CD4-positive, alpha-beta memory T cell (primary cell): ENCODE measurements around the gene HRCT1. TPM values are rescaled to one million over a fixed set of nuclear protein-coding genes. Genes with fewer than 3 reads are reported as not detected.
A peak's percentile ranks its signal among the peaks of the same experiment; 100 is the strongest.
"Not testable (repeated sequence)": the region's sequence is repeated elsewhere in the genome, so short reads cannot be mapped to it uniquely, and the experiment has no call there.

Experiments
- CTCF ChIA-PET: fragments of 350-600 bp; sonication (Branson Sonifier 250); formaldehyde crosslinking; loops from one replicate; lab custom pipeline; 2021; ENCODE audit warnings: inconsistent platforms; ENCODE audit not compliant: partially characterized antibody; lab: Charles Lee
- POLR2A ChIA-PET: fragments of 350-600 bp; sonication (Branson Sonifier 250); formaldehyde crosslinking; loops from one replicate; lab custom pipeline; 2021; ENCODE audit not compliant: partially characterized antibody; lab: Charles Lee
- DNase-seq, 5 donors: peaks; one replicate each; pipeline versions ENCODE4 v3.0.0 to v3.0.0-alpha.2; 2020 to 2022; ENCODE audit warnings: mixed read lengths in 1 of 5
- H3K27ac ChIP-seq: one replicate; pipeline ENCODE4 v1.7.0; 2013; ENCODE audit warnings: low read depth, low read length
- H3K27me3 ChIP-seq: 2 replicates; pipeline ENCODE4 v1.7.0; 2013; ENCODE audit warnings: mild to moderate bottlenecking, low read length, moderate library complexity; ENCODE audit not compliant: insufficient read depth
- H3K36me3 ChIP-seq: 2 replicates; pipeline ENCODE4 v1.7.0; 2013; ENCODE audit warnings: mild to moderate bottlenecking, low read length, moderate library complexity; ENCODE audit not compliant: insufficient read depth
- H3K4me1 ChIP-seq: 2 replicates; pipeline ENCODE4 v1.7.0; 2013; ENCODE audit warnings: mild to moderate bottlenecking, low read length, moderate library complexity; ENCODE audit not compliant: insufficient read depth
- H3K4me3 ChIP-seq, 2 donors: one replicate each; pipeline ENCODE4 v1.7.0; 2013; ENCODE audit warnings: low read length in 2 of 2, mild to moderate bottlenecking in 1 of 2
- H3K9me3 ChIP-seq, 2 donors: one replicate each; pipeline ENCODE4 v1.7.0; 2013; ENCODE audit warnings: low read length in 2 of 2, control low read depth in 1 of 2; ENCODE audit not compliant: control insufficient read depth in 1 of 2
- H3K27ac Mint-ChIP-seq, 7 donors: one replicate each; pipeline ENCODE4 v1.8.0; 2020 to 2021; ENCODE audit warnings: mixed read lengths in 7 of 7, mild to moderate bottlenecking in 6 of 7, inconsistent platforms in 3 of 7, moderate library complexity in 3 of 7
- H3K27me3 Mint-ChIP-seq, 2 donors: one replicate each; pipeline ENCODE4 v1.8.0; 2020 to 2021; ENCODE audit warnings: mixed read lengths in 2 of 2
- H3K36me3 Mint-ChIP-seq, 2 donors: one replicate each; pipeline ENCODE4 v1.8.0; 2020 to 2021; ENCODE audit warnings: mixed read lengths in 2 of 2, inconsistent platforms in 1 of 2, mild to moderate bottlenecking in 1 of 2
- H3K4me1 Mint-ChIP-seq, 4 donors: one replicate each; pipeline ENCODE4 v1.8.0; 2020 to 2021; ENCODE audit warnings: mixed read lengths in 4 of 4, mild to moderate bottlenecking in 1 of 4
- H3K4me3 Mint-ChIP-seq, 8 donors: one replicate each; pipeline ENCODE4 v1.8.0; 2020 to 2021; ENCODE audit warnings: mixed read lengths in 8 of 8, mild to moderate bottlenecking in 7 of 8, moderate library complexity in 6 of 8, inconsistent platforms in 3 of 8
- H3K9me3 Mint-ChIP-seq, 8 donors: one replicate each; pipeline ENCODE4 v1.8.0; 2020 to 2021; ENCODE audit warnings: mixed read lengths in 8 of 8, mild to moderate bottlenecking in 5 of 8, inconsistent platforms in 3 of 8, moderate library complexity in 1 of 8
- intact Hi-C: fragments of 100-400 bp; cut with micrococcal nuclease; formaldehyde crosslinking; loops from one replicate; pipeline ENCODE4 v1.15.1; 2023
- polyA plus RNA-seq, 2 donors: library from polyadenylated mRNA; unstranded; fragments of 300-500 nt; fragmentation: Illumina TruSeq; gene quantifications; one replicate each; pipeline ENCODE4 v1.2.3, GENCODE V29; 2021
- total RNA-seq, 2 experiments: library from RNA; stranded (reverse); gene quantifications; one replicate each; pipeline ENCODE4 v1.2.3, GENCODE V29; 2021

HRCT1 gene
- total and polyA plus RNA-seq, 4 experiments from 2014 or later, result not detected

- Mint-ChIP-seq H3K27ac (peak overlapping the region; percentile 78 to 97 (median 96)), H3K9me3 (peaks cover 0 to 2% (median 0%) of the 10 kb centered on the region in 8 donors), H3K4me3 (peak overlapping the region in 6 of 8 donors; percentile 65 to 88 (median 76)), H3K4me1 (peaks cover 44 to 70% (median 60%) of the 10 kb centered on the region in 4 donors), H3K27me3 (no peaks in the 10 kb centered on the region), H3K36me3 (no peaks in the 10 kb centered on the region)
- CTCF ChIA-PET, result interaction anchor here (1.3 to 17.5 kb wide), 8 partner anchors 8 to 213 kb away, joined by 3 to 379 read pairs (median 8); no protein-coding TSS in a partner anchor
- no peaks in the 10 kb centered on the region for H3K9me3 ChIP-seq
- H3K4me1 ChIP-seq, result peaks cover 77% of the 10 kb centered on the region
- H3K27ac ChIP-seq, result peak overlapping the region; percentile 30
- no peaks in the 10 kb centered on the region for H3K36me3 ChIP-seq
- no peak for DNase-seq
- peak overlapping the region in 1 of 2 donors; percentile 20 for H3K4me3 ChIP-seq
- intact Hi-C loops, result loop anchor here (2.0 kb wide), 1 partner anchor 35 kb away; no protein-coding TSS in a partner anchor
- no peaks in the 10 kb centered on the region for H3K27me3 ChIP-seq
- POLR2A ChIA-PET, result interaction anchor here (0.9 to 2.3 kb wide), 4 partner anchors 12 to 128 kb away, joined by 3 to 11 read pairs (median 6); partner anchors contain the start of gene SPAG8
Observed at GRCh38 chr9:35909687-35910612, 3.9 kb downstream of the HRCT1 start.

GRCh38 chr9:35910613-35911359 is 4.8 kb downstream of the HRCT1 start:
- peak overlapping the region in 1 of 2 donors; percentile 20 for H3K4me3 ChIP-seq
- peaks cover 41 to 64% (median 55%) of the 10 kb centered on the region in 4 donors for H3K4me1 Mint-ChIP-seq

DNA sequence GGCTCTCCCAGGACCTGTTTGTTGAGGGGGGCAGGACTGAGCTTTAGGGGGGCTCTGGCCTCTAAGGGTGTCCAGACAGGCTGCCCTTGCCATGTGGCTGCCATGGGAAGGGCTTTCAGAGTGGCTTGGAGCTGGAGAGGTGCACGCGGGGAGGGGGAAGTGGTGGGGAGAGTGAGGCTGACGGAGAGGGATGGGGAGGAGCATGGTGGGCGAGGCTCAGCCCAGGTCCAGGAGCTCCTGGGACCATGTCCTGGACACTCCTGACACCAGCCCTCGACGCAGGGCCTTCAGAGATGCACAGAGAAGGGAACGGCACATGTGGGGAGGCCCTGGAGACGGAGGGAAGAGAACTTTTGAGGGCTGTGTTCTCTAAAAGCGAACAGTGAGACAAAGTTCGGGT is 5.7 kb downstream of the HRCT1 start:
- no peak for DNase-seq
- Histone ChIP-seq H3K27ac (no peak overlapping the region), H3K4me3 (peak overlapping the region in 1 of 2 donors; percentile 15), H3K4me1 (peaks cover 64% of the 10 kb centered on the region), H3K36me3 (no peaks in the 10 kb centered on the region), H3K27me3 (no peaks in the 10 kb centered on the region), H3K9me3 (no peaks in the 10 kb centered on the region)
- Mint-ChIP-seq H3K27me3 (no peaks in the 10 kb centered on the region), H3K4me1 (peaks cover 40 to 63% (median 52%) of the 10 kb centered on the region in 4 donors), H3K4me3 (peak overlapping the region in 6 of 8 donors; percentile 4 to 88 (median 66)), H3K9me3 (no peaks in the 10 kb centered on the region), H3K27ac (peak overlapping the region; percentile 11 to 97 (median 78)), H3K36me3 (no peaks in the 10 kb centered on the region)
- CTCF ChIA-PET, result interaction anchor here (0.7 to 17.5 kb wide), 10 partner anchors 9 to 53 kb away, joined by 3 to 379 read pairs (median 6); no protein-coding TSS in a partner anchor
- intact Hi-C loops, result loop anchor here (1.0 to 2.0 kb wide), 2 partner anchors 8 to 33 kb away; no protein-coding TSS in a partner anchor
- POLR2A ChIA-PET, result interaction anchor here (1.0 to 2.3 kb wide), 8 partner anchors 10 to 279 kb away, joined by 3 to 11 read pairs (median 4); partner anchors contain the start of genes CLTA, CREB3 and TLN1

More at GRCh38 chr9:35910613-35911359, 4.8 kb downstream of the HRCT1 start:
- Mint-ChIP-seq H3K27ac (peak overlapping the region; percentile 78 to 97 (median 96)), H3K27me3 (no peaks in the 10 kb centered on the region), H3K36me3 (no peaks in the 10 kb centered on the region), H3K9me3 (peaks cover 0 to 2% (median 0%) of the 10 kb centered on the region in 8 donors), H3K4me3 (peak overlapping the region; percentile 7 to 88 (median 76))
- H3K9me3 ChIP-seq, result no peaks in the 10 kb centered on the region
- ChIA-PET POLR2A (interaction anchor here (0.9 to 2.3 kb wide), 8 partner anchors 11 to 280 kb away, joined by 3 to 11 read pairs (median 3); partner anchors contain the start of genes CLTA, CREB3, SPAG8 and TLN1), CTCF (interaction anchor here (0.7 to 17.5 kb wide), 11 partner anchors 9 to 214 kb away, joined by 3 to 379 read pairs (median 5); no protein-coding TSS in a partner anchor)
- no peaks in the 10 kb centered on the region for H3K27me3 ChIP-seq
- H3K4me1 ChIP-seq, result peaks cover 68% of the 10 kb centered on the region
- intact Hi-C loops, result loop anchor here (1.0 to 2.0 kb wide), 2 partner anchors 7 to 34 kb away; no protein-coding TSS in a partner anchor
- peak overlapping the region; percentile 30 for H3K27ac ChIP-seq
- peak; percentile 56 to 77 (median 69) for DNase-seq
- H3K36me3 ChIP-seq, result no peaks in the 10 kb centered on the region

DNA sequence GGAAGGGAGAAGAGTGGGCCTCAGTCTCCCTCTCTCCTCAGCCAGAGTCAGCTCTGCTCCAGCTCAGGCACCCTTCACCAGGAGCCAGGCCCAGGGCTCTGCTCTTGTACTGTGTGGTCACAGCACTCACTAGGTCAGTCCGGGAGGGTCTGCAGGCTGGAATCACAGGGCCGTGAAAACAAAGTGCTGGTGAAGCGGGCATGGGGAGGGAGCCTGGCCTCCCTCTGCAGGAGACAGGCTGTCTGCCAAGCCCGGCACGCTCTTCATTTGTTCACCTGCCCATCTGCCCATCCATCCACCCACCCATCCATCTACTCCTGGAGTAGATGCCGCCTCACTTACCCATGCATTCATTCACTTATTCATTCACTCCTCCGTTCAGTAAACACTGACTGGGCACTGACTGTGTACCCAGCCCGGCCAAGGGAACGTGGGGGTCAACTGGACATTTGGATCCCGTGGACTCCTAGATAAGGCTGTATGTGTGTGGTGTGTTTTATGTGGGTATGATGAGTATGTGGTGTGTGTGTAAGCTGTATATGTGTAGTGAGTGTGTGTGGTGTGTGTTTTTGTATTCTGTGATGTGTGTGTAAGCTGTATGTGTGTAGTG is 6.9 kb downstream of the HRCT1 start:
- H3K9me3 ChIP-seq, result no peaks in the 10 kb centered on the region
- ChIA-PET POLR2A (interaction anchor here (1.4 to 3.1 kb wide), 2 partner anchors 27 to 33 kb away, joined by 5 to 9 read pairs; no protein-coding TSS in a partner anchor), CTCF (interaction anchor here (0.9 to 17.5 kb wide), 4 partner anchors 11 to 216 kb away, joined by 3 to 379 read pairs (median 14); no protein-coding TSS in a partner anchor)
- no peaks in the 10 kb centered on the region for H3K27me3 Mint-ChIP-seq
- no peaks in the 10 kb centered on the region for H3K36me3 Mint-ChIP-seq
- peak overlapping the region in 2 of 7 donors; percentile 79 to 88 for H3K27ac Mint-ChIP-seq
- intact Hi-C loops, result no loop called here
- peak overlapping the region in 1 of 8 donors; percentile 23 for H3K4me3 Mint-ChIP-seq
- H3K4me1 Mint-ChIP-seq, result peaks cover 37 to 53% (median 43%) of the 10 kb centered on the region in 4 donors
- peaks cover 52% of the 10 kb centered on the region for H3K4me1 ChIP-seq
- DNase-seq, result no peak
- no peaks in the 10 kb centered on the region for H3K9me3 Mint-ChIP-seq
- H3K36me3 ChIP-seq, result no peaks in the 10 kb centered on the region
- no peaks in the 10 kb centered on the region for H3K27me3 ChIP-seq
- H3K27ac ChIP-seq, result no peak overlapping the region
- H3K4me3 ChIP-seq, result no peak overlapping the region

- H3K9me3 ChIP-seq, H3K4me3 Mint-ChIP-seq, H3K27me3 Mint-ChIP-seq, H3K36me3 ChIP-seq, H3K4me3 ChIP-seq, intact Hi-C loops, H3K9me3 Mint-ChIP-seq, H3K36me3 Mint-ChIP-seq, H3K27ac ChIP-seq, DNase-seq, H3K27ac Mint-ChIP-seq, H3K27me3 ChIP-seq: not testable (repeated sequence)
- CTCF ChIA-PET, result interaction anchor here (0.9 to 17.5 kb wide), 5 partner anchors 10 to 217 kb away, joined by 3 to 379 read pairs (median 9); no protein-coding TSS in a partner anchor
- peaks cover 47% of the 10 kb centered on the region for H3K4me1 ChIP-seq
- peaks cover 36 to 51% (median 40%) of the 10 kb centered on the region in 4 donors for H3K4me1 Mint-ChIP-seq
- POLR2A ChIA-PET, result interaction anchor here (3.1 kb wide), 1 partner anchor 27 kb away, joined by 9 read pairs; no protein-coding TSS in a partner anchor
Observed at GRCh38 chr9:35913429-35913828, 7.4 kb downstream of the HRCT1 start.

- intact Hi-C loops, result no loop called here
- H3K4me1 ChIP-seq, result peaks cover 38% of the 10 kb centered on the region
- no peak overlapping the region for H3K4me3 Mint-ChIP-seq
Observed at GRCh38 chr9:35914301-35914807, 8.4 kb downstream of the HRCT1 start.

More at GRCh38 chr9:35914301-35914807, 8.4 kb downstream of the HRCT1 start:
- Histone ChIP-seq H3K36me3 (no peaks in the 10 kb centered on the region), H3K27ac (no peak overlapping the region), H3K27me3 (no peaks in the 10 kb centered on the region), H3K9me3 (no peaks in the 10 kb centered on the region), H3K4me3 (no peak overlapping the region)
- ChIA-PET POLR2A (interaction anchor here (3.1 kb wide), 1 partner anchor 26 kb away, joined by 9 read pairs; no protein-coding TSS in a partner anchor), CTCF (interaction anchor here (1.5 to 17.5 kb wide), 3 partner anchors 11 to 32 kb away, joined by 4 to 379 read pairs (median 9); no protein-coding TSS in a partner anchor)
- Mint-ChIP-seq H3K27ac (no peak overlapping the region), H3K9me3 (no peaks in the 10 kb centered on the region), H3K4me1 (peaks cover 32 to 51% (median 35%) of the 10 kb centered on the region in 4 donors), H3K27me3 (no peaks in the 10 kb centered on the region), H3K36me3 (no peaks in the 10 kb centered on the region)
- DNase-seq, result peak in 1 of 5 donors; percentile 22
